ENCODE data around the gene NT5DC4.
A peak's percentile ranks its signal among the peaks of the same experiment; 100 is the strongest.

NT5DC4 gene

GRCh38 chr2:112690853-112691401, 29.9 kb upstream of the NT5DC4 start:
- no peak overlapping the region for H3K4me3 ChIP-seq (ENCODE audit: low read length)
- TF ChIP-seq CTCF (IDR thresholded peaks at IDR 0.05; ENCODE audit: insufficient read depth, low read depth, low read length, missing control alignments), result peak; percentile 47
- DNase-seq (ENCODE audit: low read depth), result peak; percentile 85

GRCh38 chr2:112691881-112692281, 28.9 kb upstream of the NT5DC4 start:
- DNase-seq (ENCODE audit: low read depth), result peak; percentile 71
- TF ChIP-seq CTCF (IDR thresholded peaks at IDR 0.05; ENCODE audit: insufficient read depth, low read depth, low read length, missing control alignments), result no peak
- no peak overlapping the region for H3K4me3 ChIP-seq (ENCODE audit: low read length)

GRCh38 chr2:112692495-112692911, 28.3 kb upstream of the NT5DC4 start:
- DNase-seq (ENCODE audit: low read depth), result peak; percentile 99
- no peak for TF ChIP-seq CTCF (IDR thresholded peaks at IDR 0.05; ENCODE audit: insufficient read depth, low read depth, low read length, missing control alignments)
- H3K4me3 ChIP-seq (ENCODE audit: low read length), result no peak overlapping the region

GRCh38 chr2:112692918-112693317, 27.9 kb upstream of the NT5DC4 start:
- H3K4me3 ChIP-seq (ENCODE audit: low read length), result no peak overlapping the region
- TF ChIP-seq CTCF (IDR thresholded peaks at IDR 0.05; ENCODE audit: insufficient read depth, low read depth, low read length, missing control alignments), result no peak
- peak; percentile 55 for DNase-seq (ENCODE audit: low read depth)

- no peak overlapping the region for H3K4me3 ChIP-seq (ENCODE audit: low read length)
- DNase-seq (ENCODE audit: low read depth), result no peak
- no peak for TF ChIP-seq CTCF (IDR thresholded peaks at IDR 0.05; ENCODE audit: insufficient read depth, low read depth, low read length, missing control alignments)
Measured at GRCh38 chr2:112693596-112693995, 27.2 kb upstream of the NT5DC4 start.

GRCh38 chr2:112694182-112694581, 26.6 kb upstream of the NT5DC4 start:
- DNase-seq (ENCODE audit: low read depth), result no peak
- TF ChIP-seq CTCF (IDR thresholded peaks at IDR 0.05; ENCODE audit: insufficient read depth, low read depth, low read length, missing control alignments), result no peak

GRCh38 chr2:112698834-112699515, 21.8 kb upstream of the NT5DC4 start:
- TF ChIP-seq CTCF (IDR thresholded peaks at IDR 0.05; ENCODE audit: insufficient read depth, low read depth, low read length, missing control alignments), result no peak
- no peak for DNase-seq (ENCODE audit: low read depth)
- no peak overlapping the region for H3K4me3 ChIP-seq (ENCODE audit: low read length)

More at GRCh38 chr2:112694182-112694581, 26.6 kb upstream of the NT5DC4 start:
- no peak overlapping the region for H3K4me3 ChIP-seq (ENCODE audit: low read length)
